WERI-Rb-1 (cell line): ENCODE results near the gene GPR132.

ENCODE experiments used
- DNase-seq: peaks from one replicate; pipeline ENCODE4 v3.0.0-alpha.2; 2020
- H3K27ac ChIP-seq: fragments of 250-450 bp; sonication (Bioruptor Pico); 2 replicates; pipeline ENCODE4 v1.5.1; 2020; ENCODE audit warnings: mild to moderate bottlenecking, moderate library complexity
- H3K27me3 ChIP-seq: fragments of 250-450 bp; sonication (Bioruptor Pico); 2 replicates; pipeline ENCODE4 v1.5.1; 2021; ENCODE audit warnings: mild to moderate bottlenecking, low read depth, moderate library complexity; ENCODE audit not compliant: insufficient read depth, severe bottlenecking
- H3K36me3 ChIP-seq: fragments of 250-450 bp; sonication (Bioruptor Pico); 2 replicates; pipeline ENCODE4 v1.5.1; 2020; ENCODE audit warnings: mild to moderate bottlenecking, moderate library complexity
- H3K4me3 ChIP-seq: 2 replicates; pipeline ENCODE4 v1.5.1; 2011; ENCODE audit warnings: low read depth, mild to moderate bottlenecking, control low read depth, low read length
- H3K9me3 ChIP-seq: fragments of 250-450 bp; sonication (Bioruptor Pico); 2 replicates; pipeline ENCODE4 v1.5.1; 2021; ENCODE audit warnings: mild to moderate bottlenecking, moderate library complexity; ENCODE audit not compliant: severe bottlenecking
- CTCF ChIP-seq: IDR thresholded peaks from 2 replicates; pipeline ENCODE4 v1.5.1; 2011; ENCODE audit warnings: low read depth, mild to moderate bottlenecking, control low read depth, inconsistent platforms, low read length

GPR132 gene

GRCh38 chr14:105007593-105008264, 57.5 kb downstream of the GPR132 start:
- Histone ChIP-seq H3K27ac (no peak overlapping the region), H3K36me3 (peaks cover 56% of the 10 kb centered on the region), H3K27me3 (no peaks in the 10 kb centered on the region), H3K4me3 (no peak overlapping the region), H3K9me3 (no peaks in the 10 kb centered on the region)
- TF ChIP-seq CTCF = no peak
- DNase-seq = no peak

- no peak for TF ChIP-seq CTCF
- Histone ChIP-seq H3K4me3 (no peak overlapping the region), H3K27ac (no peak overlapping the region), H3K27me3 (no peaks in the 10 kb centered on the region), H3K36me3 (peaks cover 50% of the 10 kb centered on the region), H3K9me3 (no peaks in the 10 kb centered on the region)
- no peak for DNase-seq
Observed at GRCh38 chr14:105006831-105007592, 58.2 kb downstream of the GPR132 start.

GRCh38 chr14:105005929-105006830, 59.0 kb downstream of the GPR132 start:
- no peak for TF ChIP-seq CTCF

GRCh38 chr14:105005329-105005928, 59.8 kb downstream of the GPR132 start:
- no peak for DNase-seq
- Histone ChIP-seq H3K4me3 (no peak overlapping the region), H3K9me3 (no peaks in the 10 kb centered on the region), H3K27ac (no peak overlapping the region), H3K27me3 (no peaks in the 10 kb centered on the region), H3K36me3 (peaks cover 34% of the 10 kb centered on the region)
- no peak for TF ChIP-seq CTCF

More at GRCh38 chr14:105005929-105006830, 59.0 kb downstream of the GPR132 start:
- no peak for DNase-seq
- Histone ChIP-seq H3K4me3 (no peak overlapping the region), H3K27ac (no peak overlapping the region), H3K9me3 (no peaks in the 10 kb centered on the region), H3K36me3 (peaks cover 42% of the 10 kb centered on the region), H3K27me3 (no peaks in the 10 kb centered on the region)
